NCI-H510A treated with DMSO at 0.1 percent for 48 hours (cell line): ENCODE measurements around the gene POU2AF3.
"Not testable (repeated sequence)": the region's sequence is repeated elsewhere in the genome, so short reads cannot be mapped to it uniquely, and the experiment has no call there.

Source experiments
- DNase-seq: peaks from one replicate; lab custom pipeline; 2025; lab: John Stamatoyannopoulos, UW

Gene POU2AF3

GRCh38 chr11:111301004-111301841, 2.9 kb downstream of the POU2AF3 start:
- no peak for DNase-seq

- no peak for DNase-seq
Observed at GRCh38 chr11:111301842-111302118, 3.4 kb downstream of the POU2AF3 start.

- DNase-seq = peak; percentile 72
Observed at GRCh38 chr11:111302298-111302697, 4.0 kb downstream of the POU2AF3 start.

GRCh38 chr11:111303461-111303860, 5.1 kb downstream of the POU2AF3 start:
- peak; percentile 80 for DNase-seq

- no peak for DNase-seq
Observed at GRCh38 chr11:111305162-111305802, 6.9 kb downstream of the POU2AF3 start.

GRCh38 chr11:111305876-111306275, 7.5 kb downstream of the POU2AF3 start:
- DNase-seq = no peak

- DNase-seq = no peak
Observed at GRCh38 chr11:111306321-111306720, 8.0 kb downstream of the POU2AF3 start.

GRCh38 chr11:111307472-111308108, 9.2 kb downstream of the POU2AF3 start:
- DNase-seq = peak; percentile 89

GRCh38 chr11:111308140-111308539, 9.8 kb downstream of the POU2AF3 start:
- peak; percentile 91 for DNase-seq

GRCh38 chr11:111309215-111309915, 11.0 kb downstream of the POU2AF3 start:
- peak; percentile 74 for DNase-seq

- DNase-seq = peak; percentile 77
Observed at GRCh38 chr11:111310088-111310487, 11.7 kb downstream of the POU2AF3 start.

GRCh38 chr11:111310723-111311122, 12.4 kb downstream of the POU2AF3 start:
- no peak for DNase-seq

GRCh38 chr11:111312076-111312475, 13.7 kb downstream of the POU2AF3 start:
- peak; percentile 47 for DNase-seq

- DNase-seq = no peak
Observed at GRCh38 chr11:111319296-111319695, 20.9 kb downstream of the POU2AF3 start.

- DNase-seq = not testable (repeated sequence)
Observed at GRCh38 chr11:111320199-111320598, 21.9 kb downstream of the POU2AF3 start.

GRCh38 chr11:111320728-111321568, 22.6 kb downstream of the POU2AF3 start:
- no peak for DNase-seq

GRCh38 chr11:111322534-111322933, 24.2 kb downstream of the POU2AF3 start:
- DNase-seq = peak; percentile 71

- DNase-seq = no peak
Observed at GRCh38 chr11:111324277-111324720, 26.0 kb downstream of the POU2AF3 start.

- DNase-seq = no peak
Observed at GRCh38 chr11:111325259-111325658, 26.9 kb downstream of the POU2AF3 start.

- DNase-seq = no peak
Observed at GRCh38 chr11:111326824-111327223, 28.5 kb downstream of the POU2AF3 start.

- peak; percentile 42 for DNase-seq
Observed at GRCh38 chr11:111327908-111328624, 29.7 kb downstream of the POU2AF3 start.
